ENCODE measurements around the gene CTSW. TPM values are rescaled to one million over a fixed set of nuclear protein-coding genes. Genes with fewer than 3 reads are reported as not detected.

CTSW gene
- total and polyA plus RNA-seq, 2 of the 4 experiments (the other 2 are of a cell fraction) = 0.07 to 0.18 TPM

- H3K27ac ChIP-seq (ENCODE audit: insufficient read depth, low read length) = peak overlapping the region; percentile 100
- H3K4me3 ChIP-seq (ENCODE audit: insufficient read depth, low read depth, low read length) = peak overlapping the region; percentile 98
- peak; percentile 37 for ATAC-seq (ENCODE audit: low read depth)
- H3K14ac ChIP-seq (replicated peaks; ENCODE audit: low read depth, low read length) = peak overlapping the region; percentile 100
- peak overlapping the region; percentile 58 for H2BK20ac ChIP-seq (ENCODE audit: low read depth, low read length)
- H3K9ac ChIP-seq (ENCODE audit: low read depth, low read length) = peak overlapping the region; percentile 99
- peaks cover 21% of the 10 kb centered on the region for H3K36me3 ChIP-seq (ENCODE audit: control insufficient read depth, insufficient read depth, low read length)
- H2AK9ac ChIP-seq (replicated peaks; ENCODE audit: low read depth, low read length, poor library complexity) = peak overlapping the region; percentile 99
- H3K4me1 ChIP-seq (ENCODE audit: control insufficient read depth, insufficient read depth, low read length) = peaks cover 38% of the 10 kb centered on the region
- WGBS, 2 experiments (ENCODE audit: extremely low coverage in 2 of 2, insufficient read length in 1 of 2) = 0% methylated on average over 29 of the region's 78 CpGs; no CpG with 5 or more reads in 1 of the 2 experiments
- H4K20me1 ChIP-seq (ENCODE audit: insufficient read depth, low read length) = peaks cover 51% of the 10 kb centered on the region
- H3K9me3 ChIP-seq (ENCODE audit: control insufficient read depth, insufficient read depth, low read length) = no peaks in the 10 kb centered on the region
- H2AK5ac ChIP-seq (ENCODE audit: low read depth, low read length) = peak overlapping the region; percentile 99
- peaks cover 28 to 42% of the 10 kb centered on the region in 2 experiments for H3K79me1 ChIP-seq (ENCODE audit: low read depth in 1 of 2, low read length in 2 of 2)
- BruUV-seq (replicated peaks) = no TSS peak
- H3K56ac ChIP-seq (ENCODE audit: extremely low read depth, insufficient read depth, low read length) = peak overlapping the region; percentile 99
- peak overlapping the region; percentile 88 to 93 for H4K8ac ChIP-seq (ENCODE audit: low read depth in 2 of 2, low read length in 2 of 2)
- H3K9me1 ChIP-seq (ENCODE audit: insufficient read depth, low read length) = peaks cover 23% of the 10 kb centered on the region
- POLR2A ChIA-PET (ENCODE audit: unreplicated experiment) = interaction anchor here (0.7 to 2.9 kb wide), 5 partner anchors 9 to 16 kb away, joined by 3 to 17 read pairs (median 7); partner anchors contain the start of genes CCDC85B and FIBP
- H3K18ac ChIP-seq (ENCODE audit: low read depth, low read length) = peak overlapping the region; percentile 96
- in situ Hi-C loops (cut with MboI; ENCODE audit: low sequenced_read_pairs) (no loop called here), intact Hi-C loops (cut with micrococcal nuclease) (loop anchor here (2.0 kb wide), 1 partner anchor 15 kb away; no protein-coding TSS in a partner anchor), dilution Hi-C loops (cut with HindIII; ENCODE audit: low sequenced_read_pairs, unreplicated experiment) (no loop called here)
- H3K27me3 ChIP-seq (ENCODE audit: control insufficient read depth, insufficient read depth, low read length) = no peaks in the 10 kb centered on the region
- H2AFZ ChIP-seq (replicated peaks; ENCODE audit: low read length, poor library complexity) = peak overlapping the region; percentile 72
- peak overlapping the region; percentile 82 for H4K5ac ChIP-seq (ENCODE audit: low read depth, low read length)
- peak overlapping the region; percentile 99 for H3K4ac ChIP-seq (ENCODE audit: low read depth, low read length)
- H3K23ac ChIP-seq (ENCODE audit: low read depth, low read length) = peak overlapping the region; percentile 100
- H4K91ac ChIP-seq (ENCODE audit: insufficient read depth, low read depth, low read length) = peak overlapping the region; percentile 97
- peak overlapping the region; percentile 98 for H2BK5ac ChIP-seq (ENCODE audit: low read depth, low read length, poor library complexity, severe bottlenecking)
- CTCF ChIA-PET = interaction anchor here (0.6 to 1.5 kb wide), 3 partner anchors 11 to 256 kb away, joined by 3 to 5 read pairs (median 4); partner anchors contain the start of gene FIBP
- peak overlapping the region; percentile 78 for H3K4me2 ChIP-seq (ENCODE audit: low read depth, low read length)
- peak overlapping the region; percentile 90 for H2BK120ac ChIP-seq (ENCODE audit: low read depth, low read length)
- peak overlapping the region; percentile 60; the same call in 1 of the 3 replicates for H2BK15ac ChIP-seq (ENCODE audit: low read depth, low read length)
- DNase-seq = peak; percentile 81
- TF ChIP-seq RCOR1 (IDR thresholded peaks at IDR 0.05; ENCODE audit: insufficient replicate concordance, low read length) (no peak), CEBPB (IDR thresholded peaks at IDR 0.05; ENCODE audit: low read depth, low read length) (no peak), RAD21 (IDR thresholded peaks at IDR 0.05; ENCODE audit: low read length) (no peak), SMC3 (IDR thresholded peaks at IDR 0.05; ENCODE audit: low read depth, low read length) (no peak), MAZ (IDR thresholded peaks at IDR 0.05; ENCODE audit: borderline replicate concordance, low read depth, low read length) (peak; percentile 86; the same call in 1 of the 2 replicates), BHLHE40 (IDR thresholded peaks at IDR 0.05; ENCODE audit: low read depth, low read length) (peak; percentile 95), USF2 (IDR thresholded peaks at IDR 0.05; ENCODE audit: low read depth, low read length) (peak; percentile 62), FOS (IDR thresholded peaks at IDR 0.05; ENCODE audit: low read depth, low read length) (peak; percentile 80), MXI1 (IDR thresholded peaks at IDR 0.05; ENCODE audit: borderline replicate concordance, low read depth, low read length) (peak; percentile 94; the same call in 1 of the 2 replicates), MAFK (IDR thresholded peaks at IDR 0.05; ENCODE audit: low read depth, low read length) (peak; percentile 49; the same call in 1 of the 2 replicates), CHD1 (IDR thresholded peaks at IDR 0.05; ENCODE audit: low read depth, low read length) (no peak; the same call in none of the 2 replicates), CTCF (conservative IDR thresholded peaks at IDR 0.05; ENCODE audit: low read depth, low read length) (peak; percentile 25; the same call in 1 of the 2 replicates)
Measured at GRCh38 chr11:65899356-65900124, 19.9 kb downstream of the CTSW start.

Measured in IMR-90 (cell line).